ENCODE measurements around the gene XXYLT1.
"Not testable (repeated sequence)": the region's sequence is repeated elsewhere in the genome, so short reads cannot be mapped to it uniquely, and the experiment has no call there.

Gene XXYLT1

GRCh38 chr3:195224980-195225580 is 45.9 kb downstream of the XXYLT1 start:
- no peak for DNase-seq

GRCh38 chr3:195224156-195224979 is 46.6 kb downstream of the XXYLT1 start:
- DNase-seq, result no peak

DNA sequence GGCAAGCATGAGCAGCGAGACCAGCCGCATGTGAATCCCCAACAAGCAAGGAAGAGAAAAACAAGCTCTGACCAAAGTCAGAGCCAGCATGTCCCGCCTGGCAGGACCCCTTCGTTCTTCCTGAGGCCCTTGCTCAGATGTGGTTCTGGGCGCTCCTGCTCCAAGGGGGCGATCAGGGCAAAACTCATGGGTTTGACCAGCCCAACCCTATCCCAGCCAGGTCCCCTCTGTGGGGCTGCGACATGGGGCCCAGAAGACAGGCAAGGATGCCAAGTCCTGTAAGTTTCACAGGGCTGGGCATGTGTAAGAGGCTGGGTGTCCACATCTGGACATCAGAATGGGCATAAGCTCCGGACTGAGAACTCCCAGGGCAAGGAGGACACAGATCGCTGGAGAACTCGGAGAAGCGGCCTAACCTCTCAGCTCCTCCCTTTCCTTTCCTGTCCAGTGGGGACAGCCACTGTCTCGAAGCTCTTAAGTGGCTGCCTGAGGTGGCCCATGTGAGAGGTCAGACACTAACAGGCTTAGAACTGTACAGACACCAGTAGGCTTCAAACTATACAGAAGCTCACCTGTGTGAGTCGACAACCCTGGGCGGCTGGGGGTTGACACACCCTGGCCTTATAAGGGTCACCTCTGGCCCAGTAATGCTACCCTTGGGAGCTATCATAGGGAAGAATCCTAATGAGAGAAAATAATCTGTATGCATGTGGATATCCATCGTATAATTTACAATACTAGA is 48.9 kb downstream of the XXYLT1 start:
- DNase-seq, result no peak

DNA sequence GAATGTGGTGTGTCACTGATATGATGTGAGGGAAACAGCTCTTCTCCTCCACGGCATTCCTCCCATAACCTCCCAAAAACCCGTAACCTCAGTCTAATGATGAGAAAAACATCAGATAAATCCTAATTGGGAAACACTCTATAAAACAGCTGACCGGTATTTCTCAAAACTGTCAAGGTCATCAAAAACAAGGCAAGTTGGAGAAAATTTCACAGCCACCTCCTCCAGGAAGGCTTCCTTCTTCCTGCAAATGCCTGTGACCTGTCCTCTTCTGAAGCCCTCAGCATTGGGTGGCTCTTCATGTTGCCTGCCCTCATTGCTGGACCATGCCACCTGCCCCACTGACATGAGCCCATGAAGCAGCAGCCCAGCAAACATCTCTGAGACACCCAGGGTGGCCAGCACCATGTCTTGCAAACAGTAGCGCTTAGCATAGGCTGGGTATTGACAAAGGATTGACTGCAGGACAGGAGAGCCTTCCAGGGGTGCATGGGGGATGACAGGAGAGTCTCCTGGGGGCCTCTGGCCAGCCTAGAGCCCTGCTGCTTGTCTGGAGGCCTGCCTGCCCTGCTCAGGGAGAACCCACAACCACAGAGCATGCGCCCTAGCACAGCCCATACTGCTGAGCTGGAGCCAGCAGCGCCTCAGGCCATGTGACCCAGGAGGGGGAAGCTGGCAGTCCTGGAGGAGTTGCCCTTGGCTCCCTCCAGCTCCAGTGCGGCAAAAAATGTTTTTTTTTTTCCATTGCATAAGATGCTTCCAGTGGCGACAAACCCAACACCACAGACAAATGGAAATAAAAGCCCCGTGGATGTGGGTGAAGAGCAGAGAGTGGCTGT is 49.7 kb downstream of the XXYLT1 start:
- no peak for DNase-seq

- no peak for DNase-seq
Observed at GRCh38 chr3:195219351-195220230, 51.4 kb downstream of the XXYLT1 start.

- DNase-seq, result not testable (repeated sequence)
Observed at GRCh38 chr3:195218331-195218730, 52.6 kb downstream of the XXYLT1 start.

- not testable (repeated sequence) for DNase-seq
Observed at GRCh38 chr3:195215576-195215975, 55.4 kb downstream of the XXYLT1 start.

DNA sequence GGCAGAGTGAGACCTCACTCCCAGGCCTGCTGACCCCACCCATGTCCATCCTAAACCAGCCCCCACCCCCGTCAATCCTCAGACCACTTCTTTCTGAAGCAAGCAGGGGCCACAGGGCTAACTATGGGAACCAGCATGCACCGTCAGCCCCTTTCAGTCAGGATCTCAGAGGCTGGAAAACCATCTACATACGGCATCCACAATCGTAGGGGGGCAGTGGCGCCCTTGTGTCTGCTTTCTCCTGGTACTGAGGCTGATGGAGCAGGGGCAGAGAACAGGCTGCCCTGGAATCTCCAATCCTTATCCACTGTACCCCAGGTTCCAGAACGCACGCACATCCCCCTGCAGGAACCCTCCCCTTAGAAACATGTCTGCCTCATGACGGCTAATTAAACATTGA is 56.6 kb downstream of the XXYLT1 start:
- DNase-seq, result no peak

- no peak for DNase-seq
Observed at GRCh38 chr3:195213639-195214315, 57.2 kb downstream of the XXYLT1 start.

- DNase-seq, result no peak
Observed at GRCh38 chr3:195212749-195213375, 58.1 kb downstream of the XXYLT1 start.

- DNase-seq, result no peak
Observed at GRCh38 chr3:195212033-195212748, 58.8 kb downstream of the XXYLT1 start.

GRCh38 chr3:195210266-195210973 is 60.5 kb downstream of the XXYLT1 start:
- no peak for DNase-seq

DNA sequence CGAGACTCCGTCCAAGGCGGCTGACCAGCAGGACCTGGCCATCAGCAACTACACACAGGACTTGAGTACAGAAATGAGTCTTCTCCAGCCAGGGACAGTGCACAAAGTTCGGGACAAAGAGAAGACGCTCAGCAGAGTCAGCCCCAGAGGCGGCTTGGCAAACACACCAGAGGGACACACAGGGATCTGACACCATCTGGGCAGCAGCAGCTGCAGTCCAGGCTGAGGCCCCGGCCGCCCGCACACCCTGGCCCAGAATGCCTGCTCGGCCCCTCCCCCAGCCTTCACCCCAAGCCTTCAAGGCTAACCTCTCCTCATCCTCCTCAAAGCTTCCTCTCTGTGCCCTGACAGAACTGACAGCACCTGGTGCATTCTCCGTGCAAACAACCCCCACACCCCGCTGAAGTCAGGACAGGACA is 61.1 kb downstream of the XXYLT1 start:
- no peak for DNase-seq

GRCh38 chr3:195209083-195209846 is 61.7 kb downstream of the XXYLT1 start:
- DNase-seq, result no peak

DNA sequence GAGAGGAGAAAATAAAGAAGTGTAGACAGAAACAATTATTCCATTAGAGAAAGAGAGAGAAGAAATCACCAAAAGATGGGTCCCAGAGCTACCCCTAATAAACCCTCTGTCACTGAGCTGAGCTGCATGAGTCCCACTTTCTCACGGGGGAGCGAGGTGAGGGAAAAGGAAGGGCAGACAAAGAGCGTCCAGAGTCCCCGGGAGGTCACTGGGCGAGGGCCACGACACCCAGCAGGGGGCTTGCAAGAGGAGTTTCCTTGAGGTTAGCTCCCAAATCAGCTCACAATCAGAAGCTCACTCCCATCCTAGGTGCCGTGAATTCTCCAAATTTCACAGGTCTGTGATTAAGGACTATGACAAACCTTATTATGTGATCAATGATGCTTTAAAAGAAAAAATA is 62.3 kb downstream of the XXYLT1 start:
- no peak for DNase-seq

- DNase-seq, result no peak
Observed at GRCh38 chr3:195208183-195208582, 62.8 kb downstream of the XXYLT1 start.

DNA sequence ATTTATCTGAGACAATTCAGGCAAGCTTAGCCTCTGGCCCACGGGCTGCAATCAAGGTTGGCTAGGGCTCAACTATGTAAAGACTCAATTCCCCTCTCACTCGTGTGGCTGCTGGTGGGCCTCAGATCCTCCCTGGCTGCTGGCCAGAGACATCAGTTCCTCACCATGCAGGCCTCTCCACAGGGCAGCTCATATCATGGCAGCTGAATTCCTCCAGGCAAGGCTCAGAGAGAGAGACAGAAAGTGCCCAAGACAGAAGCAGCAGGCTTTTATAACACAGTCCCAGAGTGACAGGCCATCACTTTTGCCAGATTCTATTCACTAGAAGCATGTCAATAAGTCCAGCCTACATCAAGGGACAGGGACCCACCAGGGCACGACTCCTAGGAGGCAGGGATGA is 63.2 kb downstream of the XXYLT1 start:
- DNase-seq, result no peak

- DNase-seq, result no peak
Observed at GRCh38 chr3:195207056-195207455, 63.9 kb downstream of the XXYLT1 start.
